Measurements from ENCODE around the gene ABHD1. TPM values are rescaled to one million over a fixed set of nuclear protein-coding genes. Genes with fewer than 3 reads are reported as not detected.

Gene ABHD1
- polyA plus RNA-seq, 1 donor from 2014 or later = not detected

DNA sequence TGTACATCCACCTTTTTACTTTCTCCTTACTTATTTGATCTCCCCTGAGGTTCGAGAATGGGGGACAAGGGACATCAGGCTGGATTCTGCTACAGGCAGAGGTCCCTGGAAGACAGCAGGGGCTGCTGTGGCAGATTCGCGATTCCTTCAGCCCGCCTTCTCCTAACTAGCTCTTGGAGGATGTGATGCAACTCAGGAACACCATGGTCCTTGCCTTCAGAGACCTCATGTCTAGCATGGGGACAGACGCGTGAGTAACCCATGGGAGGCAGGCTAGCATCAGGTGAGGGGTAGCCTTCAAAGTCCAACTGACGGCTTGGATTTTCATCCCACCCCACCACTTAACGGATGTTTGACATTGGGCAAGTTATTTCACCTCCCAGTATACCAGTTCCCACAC, 24.3 kb downstream of the ABHD1 start:
- Histone ChIP-seq H3K36me3 (ENCODE audit: insufficient read depth, low read length) (no peaks in the 10 kb centered on the region), H3K9me3 (ENCODE audit: low read length) (no peaks in the 10 kb centered on the region), H3K79me2 (replicated peaks; ENCODE audit: insufficient read depth, low read length) (no peaks in the 10 kb centered on the region), H4K20me1 (ENCODE audit: insufficient read depth) (no peaks in the 10 kb centered on the region), H2AFZ (ENCODE audit: low read depth, low read length) (no peak overlapping the region), H3K4me3 (ENCODE audit: low read length) (no peak overlapping the region), H3K27me3 (ENCODE audit: insufficient read depth, low read depth, low read length) (no peaks in the 10 kb centered on the region), H3K9me2 (ENCODE audit: insufficient read depth, low read length) (no peaks in the 10 kb centered on the region), H3K4me2 (ENCODE audit: low read length) (no peak overlapping the region), H3F3A (ENCODE audit: insufficient read depth, low read length, poor library complexity, severe bottlenecking) (no peaks in the 10 kb centered on the region), H3K27ac (ENCODE audit: low read length) (no peak overlapping the region), H3K9ac (ENCODE audit: low read length) (no peak overlapping the region)
- TF ChIP-seq SMC3 (conservative IDR thresholded peaks at IDR 0.05; ENCODE audit: poor library complexity) (no peak), POLR2AphosphoS5 (IDR thresholded peaks at IDR 0.05) (no peak), EZH2 (IDR thresholded peaks at IDR 0.05; ENCODE audit: borderline replicate concordance, insufficient read depth, low read length, poor library complexity, severe bottlenecking) (no peak), EP300 (conservative IDR thresholded peaks at IDR 0.05; ENCODE audit: poor library complexity, severe bottlenecking) (no peak), MXI1 (conservative IDR thresholded peaks at IDR 0.05; ENCODE audit: poor library complexity, severe bottlenecking) (no peak), RAD21 (conservative IDR thresholded peaks at IDR 0.05) (no peak), TAF1 (IDR thresholded peaks at IDR 0.05; ENCODE audit: low read depth) (no peak)
- TF ChIP-seq, protein P1, sequence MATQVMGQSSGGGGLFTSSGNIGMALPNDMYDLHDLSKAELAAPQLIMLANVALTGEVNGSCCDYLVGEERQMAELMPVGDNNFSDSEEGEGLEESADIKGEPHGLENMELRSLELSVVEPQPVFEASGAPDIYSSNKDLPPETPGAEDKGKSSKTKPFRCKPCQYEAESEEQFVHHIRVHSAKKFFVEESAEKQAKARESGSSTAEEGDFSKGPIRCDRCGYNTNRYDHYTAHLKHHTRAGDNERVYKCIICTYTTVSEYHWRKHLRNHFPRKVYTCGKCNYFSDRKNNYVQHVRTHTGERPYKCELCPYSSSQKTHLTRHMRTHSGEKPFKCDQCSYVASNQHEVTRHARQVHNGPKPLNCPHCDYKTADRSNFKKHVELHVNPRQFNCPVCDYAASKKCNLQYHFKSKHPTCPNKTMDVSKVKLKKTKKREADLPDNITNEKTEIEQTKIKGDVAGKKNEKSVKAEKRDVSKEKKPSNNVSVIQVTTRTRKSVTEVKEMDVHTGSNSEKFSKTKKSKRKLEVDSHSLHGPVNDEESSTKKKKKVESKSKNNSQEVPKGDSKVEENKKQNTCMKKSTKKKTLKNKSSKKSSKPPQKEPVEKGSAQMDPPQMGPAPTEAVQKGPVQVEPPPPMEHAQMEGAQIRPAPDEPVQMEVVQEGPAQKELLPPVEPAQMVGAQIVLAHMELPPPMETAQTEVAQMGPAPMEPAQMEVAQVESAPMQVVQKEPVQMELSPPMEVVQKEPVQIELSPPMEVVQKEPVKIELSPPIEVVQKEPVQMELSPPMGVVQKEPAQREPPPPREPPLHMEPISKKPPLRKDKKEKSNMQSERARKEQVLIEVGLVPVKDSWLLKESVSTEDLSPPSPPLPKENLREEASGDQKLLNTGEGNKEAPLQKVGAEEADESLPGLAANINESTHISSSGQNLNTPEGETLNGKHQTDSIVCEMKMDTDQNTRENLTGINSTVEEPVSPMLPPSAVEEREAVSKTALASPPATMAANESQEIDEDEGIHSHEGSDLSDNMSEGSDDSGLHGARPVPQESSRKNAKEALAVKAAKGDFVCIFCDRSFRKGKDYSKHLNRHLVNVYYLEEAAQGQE (IDR thresholded peaks at IDR 0.05; ENCODE audit: borderline replicate concordance) = no peak
- TF ChIP-seq, protein P2, sequence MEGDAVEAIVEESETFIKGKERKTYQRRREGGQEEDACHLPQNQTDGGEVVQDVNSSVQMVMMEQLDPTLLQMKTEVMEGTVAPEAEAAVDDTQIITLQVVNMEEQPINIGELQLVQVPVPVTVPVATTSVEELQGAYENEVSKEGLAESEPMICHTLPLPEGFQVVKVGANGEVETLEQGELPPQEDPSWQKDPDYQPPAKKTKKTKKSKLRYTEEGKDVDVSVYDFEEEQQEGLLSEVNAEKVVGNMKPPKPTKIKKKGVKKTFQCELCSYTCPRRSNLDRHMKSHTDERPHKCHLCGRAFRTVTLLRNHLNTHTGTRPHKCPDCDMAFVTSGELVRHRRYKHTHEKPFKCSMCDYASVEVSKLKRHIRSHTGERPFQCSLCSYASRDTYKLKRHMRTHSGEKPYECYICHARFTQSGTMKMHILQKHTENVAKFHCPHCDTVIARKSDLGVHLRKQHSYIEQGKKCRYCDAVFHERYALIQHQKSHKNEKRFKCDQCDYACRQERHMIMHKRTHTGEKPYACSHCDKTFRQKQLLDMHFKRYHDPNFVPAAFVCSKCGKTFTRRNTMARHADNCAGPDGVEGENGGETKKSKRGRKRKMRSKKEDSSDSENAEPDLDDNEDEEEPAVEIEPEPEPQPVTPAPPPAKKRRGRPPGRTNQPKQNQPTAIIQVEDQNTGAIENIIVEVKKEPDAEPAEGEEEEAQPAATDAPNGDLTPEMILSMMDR (IDR thresholded peaks at IDR 0.05; ENCODE audit: poor library complexity, severe bottlenecking) = no peak

DNA sequence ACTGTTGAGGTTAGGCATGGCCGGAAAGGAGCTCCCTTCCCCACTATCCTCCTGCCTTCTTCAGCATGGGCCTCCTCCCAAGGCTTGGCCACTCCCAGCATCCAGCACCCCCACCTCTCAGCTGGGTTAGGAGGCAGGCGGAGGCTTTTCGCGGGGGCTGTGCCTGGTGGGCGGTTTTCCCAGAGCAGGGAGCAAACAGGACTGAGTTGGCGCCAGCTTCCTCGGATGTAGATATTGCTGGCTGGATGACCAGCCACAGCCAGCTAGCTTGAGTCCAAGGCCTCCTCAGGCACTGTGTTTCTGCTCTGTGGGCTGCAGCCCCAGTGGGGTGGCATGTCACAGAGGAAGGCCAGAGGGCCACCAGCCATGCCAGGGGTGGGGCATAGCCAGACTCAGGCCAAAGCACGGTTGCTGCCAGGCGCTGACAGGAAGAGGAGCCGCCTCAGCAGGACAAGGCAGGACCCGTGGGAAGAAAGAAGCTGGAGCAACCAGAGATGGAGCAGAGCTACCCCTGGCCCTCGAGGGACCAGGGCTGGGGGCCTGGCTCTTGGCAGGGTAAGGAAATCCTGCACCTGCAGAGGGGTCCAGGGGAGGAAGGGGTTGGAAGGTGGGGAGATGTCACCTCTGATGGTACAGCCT, 25.3 kb downstream of the ABHD1 start, which contains the start of gene TCF23:
Gene TCF23, plus strand, starts transcription at position 204 of the 639 bp plus-strand sequence. Its CDS starts 130 bp downstream, at position 334.
- Histone ChIP-seq H3K27me3 (ENCODE audit: insufficient read depth, low read depth, low read length) (no peaks in the 10 kb centered on the region), H3K4me3 (ENCODE audit: low read length) (no peak within 1 kb of the TSS), H3K9me2 (ENCODE audit: insufficient read depth, low read length) (no peaks in the 10 kb centered on the region), H3K4me2 (ENCODE audit: low read length) (no peak within 1 kb of the TSS), H4K20me1 (ENCODE audit: insufficient read depth) (no peaks in the 10 kb centered on the region), H2AFZ (ENCODE audit: low read depth, low read length) (no peak within 1 kb of the TSS), H3K79me2 (replicated peaks; ENCODE audit: insufficient read depth, low read length) (no peaks in the 10 kb centered on the region), H3K9me3 (ENCODE audit: low read length) (no peaks in the 10 kb centered on the region), H3K9ac (ENCODE audit: low read length) (no peak within 1 kb of the TSS), H3K27ac (ENCODE audit: low read length) (no peak within 1 kb of the TSS), H3K36me3 (ENCODE audit: insufficient read depth, low read length) (no peaks in the 10 kb centered on the region), H3F3A (ENCODE audit: insufficient read depth, low read length, poor library complexity, severe bottlenecking) (no peaks in the 10 kb centered on the region)
- TF ChIP-seq TAF1 (IDR thresholded peaks at IDR 0.05; ENCODE audit: low read depth) (no peak), RAD21 (conservative IDR thresholded peaks at IDR 0.05) (no peak), POLR2AphosphoS5 (IDR thresholded peaks at IDR 0.05) (no peak), EP300 (conservative IDR thresholded peaks at IDR 0.05; ENCODE audit: poor library complexity, severe bottlenecking) (no peak), MXI1 (conservative IDR thresholded peaks at IDR 0.05; ENCODE audit: poor library complexity, severe bottlenecking) (no peak), SMC3 (conservative IDR thresholded peaks at IDR 0.05; ENCODE audit: poor library complexity) (no peak), EZH2 (IDR thresholded peaks at IDR 0.05; ENCODE audit: borderline replicate concordance, insufficient read depth, low read length, poor library complexity, severe bottlenecking) (no peak)
- TF ChIP-seq, protein P1 (IDR thresholded peaks at IDR 0.05; ENCODE audit: borderline replicate concordance) = no peak
- TF ChIP-seq, protein P2 (IDR thresholded peaks at IDR 0.05; ENCODE audit: poor library complexity, severe bottlenecking) = no peak

Data from neural cell (in vitro differentiated cells).